ENCODE results near the gene THUMPD3. TPM values are rescaled to one million over a fixed set of nuclear protein-coding genes. Genes with fewer than 3 reads are reported as not detected.

THUMPD3 gene, protein sequence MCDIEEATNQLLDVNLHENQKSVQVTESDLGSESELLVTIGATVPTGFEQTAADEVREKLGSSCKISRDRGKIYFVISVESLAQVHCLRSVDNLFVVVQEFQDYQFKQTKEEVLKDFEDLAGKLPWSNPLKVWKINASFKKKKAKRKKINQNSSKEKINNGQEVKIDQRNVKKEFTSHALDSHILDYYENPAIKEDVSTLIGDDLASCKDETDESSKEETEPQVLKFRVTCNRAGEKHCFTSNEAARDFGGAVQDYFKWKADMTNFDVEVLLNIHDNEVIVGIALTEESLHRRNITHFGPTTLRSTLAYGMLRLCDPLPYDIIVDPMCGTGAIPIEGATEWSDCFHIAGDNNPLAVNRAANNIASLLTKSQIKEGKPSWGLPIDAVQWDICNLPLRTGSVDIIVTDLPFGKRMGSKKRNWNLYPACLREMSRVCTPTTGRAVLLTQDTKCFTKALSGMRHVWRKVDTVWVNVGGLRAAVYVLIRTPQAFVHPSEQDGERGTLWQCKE
- total RNA-seq (10 to 100 TPM; 21.9 to 24.5 TPM), polyA plus RNA-seq (10 to 100 TPM; 20.1 to 21.4 TPM)

DNA sequence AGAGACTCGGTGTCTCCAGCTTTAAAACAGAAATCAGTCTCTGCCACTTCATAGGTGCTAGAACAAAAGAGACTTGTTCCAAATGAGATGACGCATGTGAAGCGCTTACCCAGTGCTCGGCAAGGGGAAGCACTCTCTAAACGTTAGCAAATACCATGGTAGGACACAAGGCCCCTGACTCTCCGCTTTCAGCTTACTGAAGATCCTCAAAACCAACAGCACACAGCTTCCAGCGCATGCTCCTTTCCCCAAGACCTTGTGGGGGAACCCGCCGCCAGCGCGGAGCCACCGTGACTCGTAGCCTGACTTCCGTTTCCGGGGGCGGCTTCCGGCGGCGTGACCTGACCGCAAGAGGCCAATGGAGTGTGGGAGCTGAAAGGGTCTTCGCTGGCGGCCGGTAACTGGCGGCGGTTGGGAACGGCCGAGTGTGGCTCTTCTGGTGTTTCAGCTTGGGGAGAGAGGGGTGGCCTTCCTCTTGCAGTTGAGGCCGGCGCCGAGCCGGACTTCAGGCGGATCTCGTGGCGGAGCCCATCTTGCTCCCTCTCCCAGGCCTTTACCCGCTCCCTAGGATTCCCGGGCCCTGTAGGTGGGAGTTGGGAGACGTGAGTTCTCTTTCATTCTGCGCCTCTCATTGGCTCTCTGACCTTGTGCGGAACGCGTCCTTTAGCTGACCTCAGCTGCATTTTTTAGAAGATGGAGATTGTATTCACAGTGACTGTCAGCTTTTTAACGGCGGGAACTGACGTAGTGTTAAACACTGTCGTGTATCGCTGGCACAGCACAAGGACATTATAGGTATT is at the start of gene THUMPD3:
Gene THUMPD3, plus strand, starts transcription at position 324 of the 800 bp plus-strand sequence. CDS start 2,015 bp downstream, outside the sequence.
- Histone ChIP-seq H3K36me3 (ENCODE audit: control insufficient read depth in 4 of 4, insufficient read depth in 3 of 4, low read depth in 1 of 4, low read length in 3 of 4) (peaks cover 0 to 21% (median 17%) of the 10 kb centered on the region in 4 donors), H3K9me3 (ENCODE audit: control insufficient read depth in 4 of 4, low read length in 3 of 4) (no peaks in the 10 kb centered on the region), H3K4me3 (ENCODE audit: low read depth in 1 of 3, low read length in 3 of 3) (peak within 1 kb of the TSS; percentile 74 to 98 (median 97)), H3K27ac (ENCODE audit: low read depth in 1 of 2, low read length in 2 of 2) (peak within 1 kb of the TSS; percentile 75 to 85), H3K27me3 (ENCODE audit: control insufficient read depth in 4 of 4, insufficient read depth in 4 of 4, low read length in 3 of 4) (no peaks in the 10 kb centered on the region), H3K4me1 (ENCODE audit: control insufficient read depth in 4 of 4, insufficient read depth in 4 of 4, low read length in 3 of 4) (peaks cover 3 to 17% (median 9%) of the 10 kb centered on the region in 4 donors), H3K9ac (ENCODE audit: low read depth in 1 of 2, low read length in 2 of 2) (peak within 1 kb of the TSS; percentile 63 to 89)
- TF ChIP-seq EGR1 (IDR thresholded peaks at IDR 0.05; ENCODE audit: low read depth in 2 of 2) (peak; percentile 91 to 94), FOXA2 (IDR thresholded peaks at IDR 0.05) (peak; percentile 6), FOXA1 (IDR thresholded peaks at IDR 0.05) (peak; percentile 43), HNF4G (IDR thresholded peaks at IDR 0.05) (no peak), NR2F2 (IDR thresholded peaks at IDR 0.05) (peak; percentile 96), RXRA (IDR thresholded peaks at IDR 0.05) (peak; percentile 57 to 82), RAD21 (IDR thresholded peaks at IDR 0.05) (peak; percentile 41 to 42), GABPA (IDR thresholded peaks at IDR 0.05 in 1 of 2, conservative IDR thresholded peaks at IDR 0.05 in 1 of 2) (peak; percentile 97 to 100), HNF4A (conservative IDR thresholded peaks at IDR 0.05) (peak; percentile 11 to 29), JUND (IDR thresholded peaks at IDR 0.05) (peak; percentile 23), TAF1 (conservative IDR thresholded peaks at IDR 0.05) (peak; percentile 66), SP1 (IDR thresholded peaks at IDR 0.05) (peak; percentile 76), YY1 (IDR thresholded peaks at IDR 0.05) (peak; percentile 90)
- TF ChIP-seq, protein P1, sequence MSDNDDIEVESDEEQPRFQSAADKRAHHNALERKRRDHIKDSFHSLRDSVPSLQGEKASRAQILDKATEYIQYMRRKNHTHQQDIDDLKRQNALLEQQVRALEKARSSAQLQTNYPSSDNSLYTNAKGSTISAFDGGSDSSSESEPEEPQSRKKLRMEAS (IDR thresholded peaks at IDR 0.05) = peak; percentile 97
- TF ChIP-seq, protein P2, sequence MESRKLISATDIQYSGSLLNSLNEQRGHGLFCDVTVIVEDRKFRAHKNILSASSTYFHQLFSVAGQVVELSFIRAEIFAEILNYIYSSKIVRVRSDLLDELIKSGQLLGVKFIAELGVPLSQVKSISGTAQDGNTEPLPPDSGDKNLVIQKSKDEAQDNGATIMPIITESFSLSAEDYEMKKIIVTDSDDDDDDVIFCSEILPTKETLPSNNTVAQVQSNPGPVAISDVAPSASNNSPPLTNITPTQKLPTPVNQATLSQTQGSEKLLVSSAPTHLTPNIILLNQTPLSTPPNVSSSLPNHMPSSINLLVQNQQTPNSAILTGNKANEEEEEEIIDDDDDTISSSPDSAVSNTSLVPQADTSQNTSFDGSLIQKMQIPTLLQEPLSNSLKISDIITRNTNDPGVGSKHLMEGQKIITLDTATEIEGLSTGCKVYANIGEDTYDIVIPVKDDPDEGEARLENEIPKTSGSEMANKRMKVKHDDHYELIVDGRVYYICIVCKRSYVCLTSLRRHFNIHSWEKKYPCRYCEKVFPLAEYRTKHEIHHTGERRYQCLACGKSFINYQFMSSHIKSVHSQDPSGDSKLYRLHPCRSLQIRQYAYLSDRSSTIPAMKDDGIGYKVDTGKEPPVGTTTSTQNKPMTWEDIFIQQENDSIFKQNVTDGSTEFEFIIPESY (IDR thresholded peaks at IDR 0.05) = peak; percentile 72
- TF ChIP-seq, protein P3, sequence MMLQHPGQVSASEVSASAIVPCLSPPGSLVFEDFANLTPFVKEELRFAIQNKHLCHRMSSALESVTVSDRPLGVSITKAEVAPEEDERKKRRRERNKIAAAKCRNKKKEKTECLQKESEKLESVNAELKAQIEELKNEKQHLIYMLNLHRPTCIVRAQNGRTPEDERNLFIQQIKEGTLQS (IDR thresholded peaks at IDR 0.05) = peak; percentile 39
- TF ChIP-seq, protein P4, sequence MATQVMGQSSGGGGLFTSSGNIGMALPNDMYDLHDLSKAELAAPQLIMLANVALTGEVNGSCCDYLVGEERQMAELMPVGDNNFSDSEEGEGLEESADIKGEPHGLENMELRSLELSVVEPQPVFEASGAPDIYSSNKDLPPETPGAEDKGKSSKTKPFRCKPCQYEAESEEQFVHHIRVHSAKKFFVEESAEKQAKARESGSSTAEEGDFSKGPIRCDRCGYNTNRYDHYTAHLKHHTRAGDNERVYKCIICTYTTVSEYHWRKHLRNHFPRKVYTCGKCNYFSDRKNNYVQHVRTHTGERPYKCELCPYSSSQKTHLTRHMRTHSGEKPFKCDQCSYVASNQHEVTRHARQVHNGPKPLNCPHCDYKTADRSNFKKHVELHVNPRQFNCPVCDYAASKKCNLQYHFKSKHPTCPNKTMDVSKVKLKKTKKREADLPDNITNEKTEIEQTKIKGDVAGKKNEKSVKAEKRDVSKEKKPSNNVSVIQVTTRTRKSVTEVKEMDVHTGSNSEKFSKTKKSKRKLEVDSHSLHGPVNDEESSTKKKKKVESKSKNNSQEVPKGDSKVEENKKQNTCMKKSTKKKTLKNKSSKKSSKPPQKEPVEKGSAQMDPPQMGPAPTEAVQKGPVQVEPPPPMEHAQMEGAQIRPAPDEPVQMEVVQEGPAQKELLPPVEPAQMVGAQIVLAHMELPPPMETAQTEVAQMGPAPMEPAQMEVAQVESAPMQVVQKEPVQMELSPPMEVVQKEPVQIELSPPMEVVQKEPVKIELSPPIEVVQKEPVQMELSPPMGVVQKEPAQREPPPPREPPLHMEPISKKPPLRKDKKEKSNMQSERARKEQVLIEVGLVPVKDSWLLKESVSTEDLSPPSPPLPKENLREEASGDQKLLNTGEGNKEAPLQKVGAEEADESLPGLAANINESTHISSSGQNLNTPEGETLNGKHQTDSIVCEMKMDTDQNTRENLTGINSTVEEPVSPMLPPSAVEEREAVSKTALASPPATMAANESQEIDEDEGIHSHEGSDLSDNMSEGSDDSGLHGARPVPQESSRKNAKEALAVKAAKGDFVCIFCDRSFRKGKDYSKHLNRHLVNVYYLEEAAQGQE (IDR thresholded peaks at IDR 0.05) = peak; percentile 48
- TF ChIP-seq, protein P5, sequence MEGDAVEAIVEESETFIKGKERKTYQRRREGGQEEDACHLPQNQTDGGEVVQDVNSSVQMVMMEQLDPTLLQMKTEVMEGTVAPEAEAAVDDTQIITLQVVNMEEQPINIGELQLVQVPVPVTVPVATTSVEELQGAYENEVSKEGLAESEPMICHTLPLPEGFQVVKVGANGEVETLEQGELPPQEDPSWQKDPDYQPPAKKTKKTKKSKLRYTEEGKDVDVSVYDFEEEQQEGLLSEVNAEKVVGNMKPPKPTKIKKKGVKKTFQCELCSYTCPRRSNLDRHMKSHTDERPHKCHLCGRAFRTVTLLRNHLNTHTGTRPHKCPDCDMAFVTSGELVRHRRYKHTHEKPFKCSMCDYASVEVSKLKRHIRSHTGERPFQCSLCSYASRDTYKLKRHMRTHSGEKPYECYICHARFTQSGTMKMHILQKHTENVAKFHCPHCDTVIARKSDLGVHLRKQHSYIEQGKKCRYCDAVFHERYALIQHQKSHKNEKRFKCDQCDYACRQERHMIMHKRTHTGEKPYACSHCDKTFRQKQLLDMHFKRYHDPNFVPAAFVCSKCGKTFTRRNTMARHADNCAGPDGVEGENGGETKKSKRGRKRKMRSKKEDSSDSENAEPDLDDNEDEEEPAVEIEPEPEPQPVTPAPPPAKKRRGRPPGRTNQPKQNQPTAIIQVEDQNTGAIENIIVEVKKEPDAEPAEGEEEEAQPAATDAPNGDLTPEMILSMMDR (IDR thresholded peaks at IDR 0.05; ENCODE audit: low read depth, low read length, missing input control) = no peak
- DNase-seq (ENCODE audit: low spot score) = peak; percentile 88
- under 1% methylated on average over 46 of the region's 46 CpGs for WGBS
